ENCODE measurements around the gene ATP8B4. TPM values are rescaled to one million over a fixed set of nuclear protein-coding genes. Genes with fewer than 3 reads are reported as not detected.
"Not testable (repeated sequence)": the region's sequence is repeated elsewhere in the genome, so short reads cannot be mapped to it uniquely, and the experiment has no call there.

Gene ATP8B4
- total RNA-seq, 1 donor from 2014 or later: not detected

- no peak for DNase-seq (ENCODE audit: extremely low read depth, low read depth, low spot score)
Measured at GRCh38 chr15:49977306-49977705, 141.7 kb downstream of the ATP8B4 start.

- DNase-seq (ENCODE audit: extremely low read depth, low read depth, low spot score): no peak
Measured at GRCh38 chr15:49964551-49964950, 154.5 kb downstream of the ATP8B4 start.

GRCh38 chr15:49964061-49964460, 155.0 kb downstream of the ATP8B4 start:
- DNase-seq (ENCODE audit: extremely low read depth, low read depth, low spot score): no peak

GRCh38 chr15:49963033-49963772, 155.8 kb downstream of the ATP8B4 start:
- DNase-seq (ENCODE audit: extremely low read depth, low read depth, low spot score): not testable (repeated sequence)

GRCh38 chr15:49962044-49962602, 156.9 kb downstream of the ATP8B4 start:
- no peak for DNase-seq (ENCODE audit: extremely low read depth, low read depth, low spot score)

- no peak for DNase-seq (ENCODE audit: extremely low read depth, low read depth, low spot score)
Measured at GRCh38 chr15:49953421-49953820, 165.6 kb downstream of the ATP8B4 start.

- DNase-seq (ENCODE audit: extremely low read depth, low read depth, low spot score): no peak
Measured at GRCh38 chr15:49946681-49947080, 172.4 kb downstream of the ATP8B4 start.

GRCh38 chr15:49934487-49934886, 184.5 kb downstream of the ATP8B4 start:
- no peak for DNase-seq (ENCODE audit: extremely low read depth, low read depth, low spot score)

- DNase-seq (ENCODE audit: extremely low read depth, low read depth, low spot score): no peak
Measured at GRCh38 chr15:49927189-49927861, 191.7 kb downstream of the ATP8B4 start.

GRCh38 chr15:49926740-49927139, 192.3 kb downstream of the ATP8B4 start:
- DNase-seq (ENCODE audit: extremely low read depth, low read depth, low spot score): no peak

- DNase-seq (ENCODE audit: extremely low read depth, low read depth, low spot score): no peak
Measured at GRCh38 chr15:49923671-49924070, 195.4 kb downstream of the ATP8B4 start.

- no peak for DNase-seq (ENCODE audit: extremely low read depth, low read depth, low spot score)
Measured at GRCh38 chr15:49919034-49919433, 200.0 kb downstream of the ATP8B4 start.

- DNase-seq (ENCODE audit: extremely low read depth, low read depth, low spot score): no peak
Measured at GRCh38 chr15:49918121-49918520, 200.9 kb downstream of the ATP8B4 start.

- DNase-seq (ENCODE audit: extremely low read depth, low read depth, low spot score): no peak
Measured at GRCh38 chr15:49916998-49917397, 202.0 kb downstream of the ATP8B4 start.

- DNase-seq (ENCODE audit: extremely low read depth, low read depth, low spot score): no peak
Measured at GRCh38 chr15:49915822-49916221, 203.2 kb downstream of the ATP8B4 start.

GRCh38 chr15:49908933-49909295, 210.1 kb downstream of the ATP8B4 start:
- no peak for DNase-seq (ENCODE audit: extremely low read depth, low read depth, low spot score)

GRCh38 chr15:49908236-49908932, 210.6 kb downstream of the ATP8B4 start:
- no peak for DNase-seq (ENCODE audit: extremely low read depth, low read depth, low spot score)

- DNase-seq (ENCODE audit: extremely low read depth, low read depth, low spot score): no peak
Measured at GRCh38 chr15:49906966-49907365, 212.1 kb downstream of the ATP8B4 start.

GRCh38 chr15:49905221-49905620, 213.8 kb downstream of the ATP8B4 start:
- DNase-seq (ENCODE audit: extremely low read depth, low read depth, low spot score): no peak

- DNase-seq (ENCODE audit: extremely low read depth, low read depth, low spot score): no peak
Measured at GRCh38 chr15:49904296-49904695, 214.7 kb downstream of the ATP8B4 start.

GRCh38 chr15:49902685-49903501, 216.1 kb downstream of the ATP8B4 start:
- DNase-seq (ENCODE audit: extremely low read depth, low read depth, low spot score): no peak

All from glomerular endothelial cell (primary cell).